HFF-Myc (cell line): ENCODE results near the gene GCSAM.

ENCODE experiments used
- DNase-seq: peaks from one replicate; pipeline ENCODE4 v3.0.0-alpha.2; 2011; ENCODE audit warnings: low read depth; ENCODE audit errors: extremely low read depth
- H3K4me3 ChIP-seq: replicated peaks from 2 replicates; pipeline ENCODE4 v1.5.1; 2011; ENCODE audit warnings: low read depth, mild to moderate bottlenecking, control low read depth, low read length
- CTCF ChIP-seq: IDR thresholded peaks from 2 replicates; pipeline ENCODE4 v1.5.1; 2012; ENCODE audit warnings: mild to moderate bottlenecking, low read depth, low read length, control low read depth; ENCODE audit errors: missing control alignments

GCSAM gene

GRCh38 chr3:112104774-112105173 lies 28.3 kb downstream of the GCSAM start:
- no peak overlapping the region for H3K4me3 ChIP-seq
- no peak for TF ChIP-seq CTCF
- DNase-seq = no peak

DNA sequence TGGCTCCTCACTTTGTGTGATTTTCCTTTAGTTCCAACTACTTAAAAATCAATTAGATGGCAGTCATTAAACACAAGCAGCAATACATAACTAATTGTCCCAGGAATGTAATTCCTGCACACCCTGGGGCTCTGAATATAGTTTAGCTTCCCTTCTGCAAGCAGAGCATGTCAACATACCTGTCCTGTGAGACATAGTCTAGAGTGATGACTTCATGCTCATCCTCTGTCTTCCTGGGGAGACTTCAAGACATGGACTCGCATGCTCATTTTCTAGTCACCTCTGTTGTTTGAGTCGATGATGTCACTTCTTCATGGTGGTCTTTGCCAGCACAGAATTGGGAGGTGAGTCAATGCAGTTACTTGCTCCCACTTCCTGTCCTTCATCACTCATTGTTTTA lies 31.1 kb downstream of the GCSAM start:
- peak; percentile 36 for DNase-seq
- no peak for TF ChIP-seq CTCF
- no peak overlapping the region for H3K4me3 ChIP-seq

GRCh38 chr3:112097378-112097777 lies 35.7 kb downstream of the GCSAM start:
- no peak for TF ChIP-seq CTCF
- H3K4me3 ChIP-seq = no peak overlapping the region
- DNase-seq = peak; percentile 95

DNA sequence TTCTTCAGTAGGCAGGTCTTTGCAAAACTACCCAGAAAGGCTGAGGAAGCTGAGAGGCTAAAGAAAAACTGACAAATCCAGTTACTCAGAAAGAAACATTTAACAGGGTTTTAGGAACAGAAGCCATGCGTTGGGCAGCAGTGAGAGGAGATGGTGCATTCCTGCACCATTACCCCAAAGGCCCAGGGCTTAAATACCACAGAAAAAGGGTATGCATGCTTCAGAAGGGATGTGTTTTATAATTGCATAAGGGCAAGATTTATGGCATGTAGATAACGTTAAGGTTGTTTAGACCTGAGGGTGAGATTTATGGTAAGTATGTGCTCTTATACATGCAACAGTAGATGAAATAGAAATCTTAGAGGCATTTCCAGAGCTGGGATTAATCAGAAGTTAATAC lies 36.9 kb downstream of the GCSAM start:
- no peak for TF ChIP-seq CTCF
- H3K4me3 ChIP-seq = no peak overlapping the region

DNA sequence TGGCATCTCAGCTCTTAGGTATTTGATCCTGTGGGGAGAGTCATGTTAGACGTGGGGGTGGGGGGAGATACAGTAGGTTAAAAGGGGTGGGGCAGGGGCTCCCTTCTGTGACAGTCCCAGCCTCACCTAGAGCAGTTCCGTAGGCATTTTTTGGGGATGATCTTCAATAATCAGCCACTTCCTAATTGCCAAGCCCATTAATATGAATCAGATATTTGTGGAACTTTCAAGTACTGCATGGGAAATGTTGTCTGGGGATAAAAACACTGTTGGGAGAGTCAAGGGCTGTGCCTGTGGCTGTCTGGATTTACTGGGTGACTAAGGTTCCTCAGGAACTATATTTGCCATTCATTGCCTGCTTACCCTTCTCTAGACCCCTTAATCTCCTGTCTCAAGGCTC lies 37.3 kb downstream of the GCSAM start:
- TF ChIP-seq CTCF = no peak
- H3K4me3 ChIP-seq = no peak overlapping the region
- no peak for DNase-seq

More for the DNA sequence above, 36.9 kb downstream of the GCSAM start:
- no peak for DNase-seq

- no peak for TF ChIP-seq CTCF
- DNase-seq = no peak
- no peak overlapping the region for H3K4me3 ChIP-seq
Observed at GRCh38 chr3:112093180-112093522, 39.9 kb downstream of the GCSAM start.

- no peak for DNase-seq
- TF ChIP-seq CTCF = no peak
- H3K4me3 ChIP-seq = no peak overlapping the region
Observed at GRCh38 chr3:112092496-112093179, 40.4 kb downstream of the GCSAM start.
